Measurements from ENCODE around the gene B3GAT1.
"Not testable (repeated sequence)": the region's sequence is repeated elsewhere in the genome, so short reads cannot be mapped to it uniquely, and the experiment has no call there.

Gene B3GAT1

GRCh38 chr11:134412203-134413042, at the start of gene B3GAT1:
B3GAT1 (minus strand) TSS chr11:134412242; CDS start chr11:134387659, 24,583 bp downstream.
- DNase-seq: no peak

DNA sequence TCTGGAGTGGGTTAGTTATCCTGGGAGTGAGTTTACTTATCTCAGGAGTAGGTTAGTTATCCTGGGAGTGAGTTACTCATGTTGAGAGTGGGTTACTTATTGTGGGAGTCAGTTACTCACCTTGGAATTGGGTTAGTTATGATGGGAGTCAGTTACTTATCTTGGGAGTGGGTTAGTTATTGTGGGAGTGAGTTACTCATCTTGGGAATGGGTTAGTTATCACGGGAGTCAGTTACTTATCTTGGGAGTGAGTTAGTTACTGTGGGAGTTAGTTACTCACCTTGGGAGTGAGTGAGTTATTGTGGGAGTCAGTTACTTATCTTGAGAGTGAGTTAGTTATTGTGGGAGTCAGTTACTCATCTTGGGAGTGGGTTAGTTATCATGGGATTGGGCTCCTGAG, 49.6 kb upstream of the B3GAT1 start:
- DNase-seq: no peak

DNA sequence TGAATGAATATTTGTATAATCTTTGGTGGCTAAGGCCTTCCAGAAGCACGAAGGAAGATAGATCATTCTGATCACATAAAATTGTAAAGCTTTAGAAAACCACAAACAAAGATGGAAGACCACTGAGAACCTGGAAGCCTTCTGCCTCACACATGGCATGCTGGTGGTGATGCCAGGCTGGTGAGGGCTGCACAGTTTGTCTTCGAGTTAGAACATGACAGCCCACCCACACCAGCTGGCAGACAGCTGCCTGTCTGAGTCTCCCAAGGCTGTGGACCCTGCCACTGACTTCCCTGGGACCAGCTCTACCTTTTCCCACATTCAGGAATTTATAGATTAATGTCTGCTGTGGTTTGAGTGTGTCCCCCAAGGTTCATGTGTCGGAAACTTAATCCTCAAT, 48.8 kb upstream of the B3GAT1 start:
- DNase-seq: no peak

- DNase-seq: no peak
These were observed 48.1 kb upstream of the B3GAT1 start for GRCh38 chr11:134460062-134460561.

GRCh38 chr11:134459246-134460061, 47.4 kb upstream of the B3GAT1 start:
- no peak for DNase-seq

- DNase-seq: not testable (repeated sequence)
These were observed 45.5 kb upstream of the B3GAT1 start for GRCh38 chr11:134457411-134458007.

DNA sequence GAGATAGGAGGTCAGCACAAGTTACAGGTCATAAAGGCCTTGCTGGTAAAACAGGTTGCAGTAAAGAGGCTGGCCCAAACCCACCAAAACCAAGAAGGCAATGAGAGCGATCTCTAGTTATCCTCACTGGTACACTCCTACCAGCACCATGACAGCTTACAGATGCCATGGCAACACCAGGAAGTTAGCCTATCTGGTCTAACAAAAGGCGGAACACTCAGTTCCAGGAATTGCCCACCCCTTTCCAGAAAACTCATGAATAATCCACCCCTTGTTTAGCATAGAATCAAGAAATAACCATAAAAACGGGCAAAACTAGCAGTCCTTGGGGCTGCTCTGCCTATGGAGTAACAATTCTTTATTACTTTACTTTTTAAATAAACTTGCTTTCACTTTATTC, 43.5 kb upstream of the B3GAT1 start:
- no peak for DNase-seq

DNA sequence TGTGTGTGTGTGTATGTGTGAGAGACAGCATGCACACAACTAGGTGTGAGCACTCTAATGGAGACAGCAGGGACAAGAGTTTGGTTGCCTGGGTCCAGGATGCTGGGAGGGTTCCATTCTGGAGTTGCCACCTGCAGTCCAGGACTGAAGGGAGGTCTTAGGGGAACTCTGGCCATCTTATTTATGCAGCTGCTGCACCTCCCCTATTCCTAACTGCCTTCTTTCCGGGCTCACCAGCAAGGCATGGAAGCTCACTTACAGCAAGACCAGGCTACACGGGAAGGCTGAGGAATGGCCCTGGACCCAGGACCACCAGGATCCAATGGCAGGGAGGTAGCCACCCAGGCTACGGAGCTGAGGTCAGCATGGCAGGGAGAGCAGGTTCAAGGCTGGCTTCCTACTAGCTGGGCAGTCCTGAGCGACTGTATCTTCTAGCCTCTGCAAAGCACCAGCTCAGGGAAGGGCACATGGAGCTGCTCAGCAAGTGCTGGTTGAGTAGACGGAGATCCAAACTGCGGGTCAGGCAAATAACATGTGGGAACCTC, 42.2 kb upstream of the B3GAT1 start:
- no peak for DNase-seq

GRCh38 chr11:134453441-134453840, 41.4 kb upstream of the B3GAT1 start:
- no peak for DNase-seq

GRCh38 chr11:134452838-134453155, 40.8 kb upstream of the B3GAT1 start:
- DNase-seq: no peak

DNA sequence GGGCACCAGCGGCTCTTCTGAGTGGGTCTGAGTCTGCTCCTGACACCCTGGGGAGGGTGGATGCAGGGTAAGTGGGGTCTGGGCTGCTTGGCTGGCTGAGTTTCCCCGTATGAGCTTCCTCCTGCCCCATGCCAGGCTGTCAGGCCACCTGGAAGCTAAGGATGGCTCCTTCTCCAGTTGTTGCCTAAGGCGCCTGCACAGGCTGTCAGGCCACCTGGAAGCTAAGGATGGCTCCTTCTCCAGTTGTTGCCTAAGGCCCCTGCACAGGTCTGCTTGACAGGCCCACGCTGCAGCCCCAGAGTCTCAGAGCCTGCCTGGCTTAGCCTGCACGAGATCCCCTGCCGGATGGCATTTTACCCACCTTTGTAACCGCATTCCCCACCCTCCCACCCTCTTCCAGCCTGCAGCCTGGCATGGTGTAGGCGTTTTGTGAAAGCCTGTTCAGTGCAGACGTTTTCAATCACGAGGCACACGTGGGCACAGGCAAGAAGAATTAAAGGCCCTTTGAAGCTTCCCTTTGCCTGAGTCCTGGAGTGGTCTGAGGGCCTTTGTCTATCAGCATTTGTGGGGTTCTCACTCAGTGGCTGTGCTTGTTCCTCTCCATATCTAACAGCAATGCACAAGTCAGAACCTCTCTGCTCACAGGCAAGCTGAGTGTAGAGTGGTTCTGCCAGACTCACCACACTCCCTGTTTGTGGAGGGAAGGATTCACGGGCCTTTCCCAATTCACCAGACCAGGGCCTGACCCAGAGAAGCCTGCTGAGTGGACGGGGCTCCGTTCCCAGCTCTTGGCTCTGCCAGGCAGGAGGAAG, 40.2 kb upstream of the B3GAT1 start:
- no peak for DNase-seq

- no peak for DNase-seq
These were observed 38.1 kb upstream of the B3GAT1 start for GRCh38 chr11:134450186-134450585.

DNA sequence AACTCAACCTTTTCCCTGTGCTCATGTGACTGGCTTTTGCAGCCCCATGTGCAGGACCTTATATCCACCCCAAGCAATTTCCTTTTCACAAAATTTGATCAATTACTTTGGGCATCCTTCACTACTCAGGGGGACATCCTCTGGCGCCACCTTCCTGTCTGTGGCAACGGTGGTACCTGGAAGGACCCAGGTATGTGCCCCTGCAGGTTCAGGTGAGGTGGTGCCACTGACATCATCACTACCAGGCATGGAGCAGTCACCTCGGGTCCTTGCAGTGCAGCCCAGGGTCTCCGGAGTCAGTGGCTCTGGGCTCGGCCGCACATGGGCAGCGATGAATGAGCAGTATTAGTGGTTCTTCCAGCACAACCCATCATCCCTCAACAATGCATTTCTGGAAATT, 37.7 kb upstream of the B3GAT1 start:
- DNase-seq: no peak

DNA sequence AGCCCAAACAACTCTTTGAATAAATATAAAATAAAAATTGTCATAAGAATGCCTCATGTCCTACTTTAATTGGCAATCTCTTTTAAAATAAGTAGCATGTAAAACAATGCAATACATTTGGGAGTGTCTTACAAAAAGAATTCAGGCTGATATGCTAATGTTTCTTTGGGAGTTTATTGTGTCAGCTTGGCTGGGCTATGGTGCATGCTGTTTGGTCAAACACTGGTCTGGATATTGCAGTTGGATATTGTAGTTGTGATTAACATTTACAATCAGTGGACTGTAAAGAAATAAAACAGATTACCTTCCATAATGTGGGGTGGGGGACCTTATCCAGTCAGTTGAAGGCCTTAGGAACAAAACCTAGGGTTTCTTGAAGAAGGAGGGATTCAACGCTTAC, 37.0 kb upstream of the B3GAT1 start:
- DNase-seq: no peak

DNA sequence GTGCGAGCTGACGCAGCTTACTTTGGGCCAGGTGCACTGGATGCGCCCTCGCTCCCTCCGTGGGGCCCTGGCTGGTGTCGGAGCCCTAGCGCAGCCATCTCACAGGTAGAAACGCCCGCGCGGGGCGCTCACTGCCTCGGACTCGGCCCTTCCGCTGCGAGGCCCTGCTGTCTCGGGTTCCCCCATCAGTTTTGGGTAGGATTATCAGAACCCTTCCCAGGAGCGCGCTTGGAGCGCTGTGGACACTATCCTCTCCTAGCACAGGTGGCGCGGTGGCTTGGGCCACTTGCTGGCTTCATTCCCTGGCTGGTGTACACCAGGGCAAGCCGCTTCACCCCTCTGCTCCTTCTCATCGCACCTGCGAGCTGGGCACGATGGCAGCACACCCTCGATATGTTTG, 35.7 kb upstream of the B3GAT1 start:
- DNase-seq: no peak

- no peak for DNase-seq
These were observed 33.7 kb upstream of the B3GAT1 start for GRCh38 chr11:134445601-134446325.

DNA sequence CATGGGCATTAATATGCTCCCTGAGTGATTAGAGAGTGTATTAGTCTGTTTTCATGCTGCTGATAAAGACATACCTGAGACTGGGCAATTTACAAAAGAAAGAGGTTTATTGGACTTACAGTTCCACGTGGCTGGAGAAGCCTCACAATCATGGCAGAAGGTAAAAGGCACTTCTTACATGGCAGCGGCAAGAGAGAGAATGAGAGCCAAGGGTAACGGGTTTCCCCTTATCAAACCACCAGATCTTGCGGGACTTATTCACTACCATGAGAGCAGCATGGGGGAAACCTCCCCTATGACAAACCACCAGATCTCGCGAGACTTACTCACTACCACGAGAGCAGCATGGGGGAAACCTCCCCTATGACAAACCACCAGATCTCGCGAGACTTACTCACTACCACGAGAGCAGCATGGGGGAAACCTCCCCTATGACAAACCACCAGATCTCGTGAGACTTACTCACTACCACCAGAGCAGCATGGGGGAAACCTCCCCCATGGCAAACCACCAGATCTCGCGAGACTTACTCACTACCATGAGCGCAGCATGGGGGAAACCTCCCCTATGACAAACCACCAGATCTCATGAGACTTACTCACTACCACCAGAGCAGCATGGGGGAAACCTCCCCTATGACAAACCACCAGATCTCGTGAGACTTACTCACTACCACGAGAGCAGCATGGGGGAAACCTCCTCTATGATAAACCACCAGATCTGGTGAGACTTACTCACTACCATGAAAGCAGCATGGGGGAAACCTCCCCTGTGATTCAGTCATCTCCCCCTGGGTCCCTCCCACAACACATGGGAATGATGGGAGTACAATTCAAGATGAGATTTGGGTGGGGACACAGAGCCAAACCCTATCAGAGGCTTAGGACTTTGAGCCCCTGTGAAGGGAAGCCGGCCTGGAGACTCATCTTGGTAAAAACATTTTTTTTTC, 32.4 kb upstream of the B3GAT1 start:
- DNase-seq: not testable (repeated sequence)

DNA sequence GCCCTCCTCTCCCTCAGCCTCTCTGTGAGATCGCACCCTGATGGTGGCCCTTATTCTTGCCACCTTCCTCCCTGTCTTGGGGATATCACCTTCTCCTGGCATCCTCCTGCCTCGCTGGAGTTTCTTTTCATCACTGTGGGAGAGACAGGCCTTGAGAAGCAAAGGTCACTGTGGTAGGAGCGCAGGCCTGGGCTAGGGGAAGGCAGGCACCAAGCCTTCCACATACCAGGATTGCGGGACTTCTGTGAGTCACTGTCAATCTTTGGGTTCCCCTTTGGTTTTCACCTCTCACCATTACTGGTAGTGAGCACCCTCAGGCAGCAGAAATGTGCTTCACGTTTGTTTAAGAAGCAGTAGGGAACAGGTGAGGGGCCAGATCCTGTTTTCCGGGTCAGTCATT, 31.2 kb upstream of the B3GAT1 start:
- no peak for DNase-seq

GRCh38 chr11:134442246-134442645, 30.2 kb upstream of the B3GAT1 start:
- no peak for DNase-seq

DNA sequence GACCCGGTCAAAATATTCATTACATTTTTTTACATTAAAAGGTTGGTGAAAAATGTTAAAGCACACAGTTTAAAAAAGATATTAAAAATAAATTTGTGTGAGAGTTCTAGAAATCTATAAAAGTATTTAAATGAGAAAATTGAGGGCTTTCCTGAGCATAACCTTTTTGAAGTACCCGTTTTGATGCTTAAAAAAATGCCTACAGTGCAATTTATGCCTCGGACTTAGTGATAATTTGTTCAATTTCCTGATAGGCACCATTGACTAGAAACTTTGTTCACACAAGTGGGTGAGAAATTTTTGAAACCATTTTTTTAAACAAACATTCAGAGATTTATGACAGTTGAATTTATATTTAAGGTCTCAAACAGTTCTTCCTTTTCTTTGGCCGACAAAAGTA, 29.7 kb upstream of the B3GAT1 start:
- DNase-seq: no peak

- DNase-seq: no peak
These were observed 29.2 kb upstream of the B3GAT1 start for GRCh38 chr11:134441281-134441680.

Data from suppressor macrophage treated with lipopolysaccharide for 4 hours (primary cell).